ENCODE results near the gene PIAS2. TPM values are rescaled to one million over a fixed set of nuclear protein-coding genes. Genes with fewer than 3 reads are reported as not detected.

PIAS2 gene
- total and polyA plus RNA-seq, 9 of the 15 experiments (the other 6 are each of a cell fraction or from before 2014, with no cell fraction given), result 2.9 to 23.9 (median 12.0) TPM

GRCh38 chr18:46764586-46764985 is 152.7 kb downstream of the PIAS2 start (continued):
- no peak for TF ChIP-seq ZBTB5 (IDR thresholded peaks at IDR 0.05)
- TF ChIP-seq E2F3 (CRISPR knock-in tag; IDR thresholded peaks at IDR 0.05), result no peak
- no peak for TF ChIP-seq SMARCB1 (IDR thresholded peaks at IDR 0.05; ENCODE audit: insufficient read length, low read depth)

GRCh38 chr18:46761059-46761769 is 156.1 kb downstream of the PIAS2 start:
- 0% methylated on average over 2 of the region's 2 CpGs for WGBS (ENCODE audit: insufficient coverage, low coverage, missing lambda C conversion rate)
- no TSS peak for BruUV-seq (replicated peaks)
- DNase-seq (ENCODE audit: extremely low read depth in 1 of 4, low spot score in 3 of 4), result no peak
- Histone ChIP-seq H4K20me1 (replicated peaks; ENCODE audit: control insufficient read depth, insufficient read depth, low read length) (no peaks in the 10 kb centered on the region), H3K4me3 (no peak overlapping the region), H3K9me3 (replicated peaks; ENCODE audit: control insufficient read depth, insufficient read depth, low read depth, low read length) (no peaks in the 10 kb centered on the region), H3K27me3 (ENCODE audit: control insufficient read depth in 2 of 2, insufficient read depth in 2 of 2, low read length in 2 of 2) (peaks cover 0 to 7% of the 10 kb centered on the region in 2 experiments; a peak in 3 of 5 replicates), H3K9ac (ENCODE audit: insufficient read depth in 1 of 2, low read depth in 2 of 2, low read length in 2 of 2) (no peak overlapping the region), H3K4me2 (ENCODE audit: insufficient read depth, low read length) (no peak overlapping the region), H3K27ac (ENCODE audit: extremely low read depth, low read depth, low read length) (no peak overlapping the region), H3K4me1 (replicated peaks in 1 of 2; ENCODE audit: control insufficient read depth in 2 of 2, insufficient read depth in 2 of 2, low read length in 2 of 2) (peaks cover 0 to under 1% of the 10 kb centered on the region in 2 experiments; a peak in 1 of 5 replicates), H2AFZ (ENCODE audit: low read depth, low read length) (no peak overlapping the region), H3K36me3 (ENCODE audit: control insufficient read depth, insufficient read depth, low read length) (no peaks in the 10 kb centered on the region), H3K79me2 (ENCODE audit: control insufficient read depth, insufficient read depth, low read length) (no peaks in the 10 kb centered on the region), H3K9me1 (ENCODE audit: control insufficient read depth, insufficient read depth, low read length) (no peaks in the 10 kb centered on the region)
- no peak for ATAC-seq
- intact Hi-C loops (cut with micrococcal nuclease), result no loop called here
- ChIA-PET POLR2A (no interaction called here), CTCF (ENCODE audit: low intra/inter-chr PET ratio) (no interaction called here)
- no peak for TF ChIP-seq TFAP4 (CRISPR knock-in tag; IDR thresholded peaks at IDR 0.05; ENCODE audit: borderline replicate concordance)
- TF ChIP-seq TEAD4 (IDR thresholded peaks at IDR 0.05; ENCODE audit: low read length), result no peak
- TF ChIP-seq TEAD4 (CRISPR knock-in tag; IDR thresholded peaks at IDR 0.05; ENCODE audit: borderline replicate concordance), result no peak
- TF ChIP-seq PRPF4 (IDR thresholded peaks at IDR 0.05; ENCODE audit: insufficient read depth, low read depth, low read length, poor library complexity, severe bottlenecking), result no peak
- TF ChIP-seq HDGF (IDR thresholded peaks at IDR 0.05), result no peak
- no peak for TF ChIP-seq JUN (IDR thresholded peaks at IDR 0.05; ENCODE audit: borderline replicate concordance, low read depth, low read length)
- TF ChIP-seq JUN (CRISPR knock-in tag; IDR thresholded peaks at IDR 0.05; ENCODE audit: borderline replicate concordance), result no peak
- TF ChIP-seq RBM22 (IDR thresholded peaks at IDR 0.05; ENCODE audit: low read depth, low read length, poor library complexity, severe bottlenecking), result no peak
- in situ Hi-C loops (cut with MboI), result loop anchor here (10.0 kb wide), 1 partner anchor 264 kb away; no protein-coding TSS in a partner anchor
- FAIRE-seq, result no peak
